ENCODE results near the gene AKIRIN1. TPM values are rescaled to one million over a fixed set of nuclear protein-coding genes. Genes with fewer than 3 reads are reported as not detected.
"Not testable (repeated sequence)": the region's sequence is repeated elsewhere in the genome, so short reads cannot be mapped to it uniquely, and the experiment has no call there.

Gene AKIRIN1
- total RNA-seq, 4 donors from 2014 or later: 28.2 to 46.0 (median 34.2) TPM

- Histone ChIP-seq H3K36me3 (peaks cover 3 to 100% of the 10 kb centered on the region in 2 donors), H3K9me3 (no peaks in the 10 kb centered on the region), H3K27ac (peak overlapping the region; percentile 11 to 48 (median 32)), H3K4me3 (no peak overlapping the region), H3K4me1 (peaks cover 0 to 7% of the 10 kb centered on the region in 2 donors), H3K27me3 (no peaks in the 10 kb centered on the region)
- ATAC-seq: no peak
- TF ChIP-seq POLR2A (IDR thresholded peaks at IDR 0.05) (no peak), CTCF (IDR thresholded peaks at IDR 0.05 in 4 of 5, conservative IDR thresholded peaks at IDR 0.05 in 1 of 5) (no peak)
- no peak for DNase-seq
- in situ Hi-C loops (cut with MboI; ENCODE audit: low sequenced_read_pairs in 4 of 4) (loop anchor here in 1 of 4 donors (25.0 kb wide), 1 partner anchor 141 kb away; the partner anchor contains the start of genes MYCBP and RRAGC), intact Hi-C loops (cut with DNase I; ENCODE audit: low total_unique reads) (no loop called here)
Measured at GRCh38 chr1:39003281-39003680, 12.2 kb downstream of the AKIRIN1 start.

GRCh38 chr1:39003794-39004193 is 12.7 kb downstream of the AKIRIN1 start:
- DNase-seq (no peak), ATAC-seq (no peak)
- H3K4me1 ChIP-seq: peaks cover 0 to 6% of the 10 kb centered on the region in 2 donors

GRCh38 chr1:39006287-39006686 is 15.2 kb downstream of the AKIRIN1 start:
- H3K36me3 ChIP-seq: peaks cover 3 to 100% of the 10 kb centered on the region in 2 donors
- in situ Hi-C loops (cut with MboI; ENCODE audit: low sequenced_read_pairs in 4 of 4): loop anchor here in 1 of 4 donors (25.0 kb wide), 1 partner anchor 144 kb away; the partner anchor contains the start of genes MYCBP and RRAGC

More at GRCh38 chr1:39003794-39004193, 12.7 kb downstream of the AKIRIN1 start:
- in situ Hi-C loops (cut with MboI; ENCODE audit: low sequenced_read_pairs in 4 of 4) (loop anchor here in 1 of 4 donors (25.0 kb wide), 1 partner anchor 141 kb away; the partner anchor contains the start of genes MYCBP and RRAGC), intact Hi-C loops (cut with DNase I; ENCODE audit: low total_unique reads) (no loop called here)
- Histone ChIP-seq H3K9me3 (no peaks in the 10 kb centered on the region), H3K27ac (peak overlapping the region in 1 of 4 donors; percentile 46), H3K27me3 (no peaks in the 10 kb centered on the region), H3K36me3 (peaks cover 3 to 100% of the 10 kb centered on the region in 2 donors), H3K4me3 (no peak overlapping the region)
- TF ChIP-seq POLR2A (IDR thresholded peaks at IDR 0.05) (no peak), CTCF (IDR thresholded peaks at IDR 0.05 in 4 of 5, conservative IDR thresholded peaks at IDR 0.05 in 1 of 5) (no peak)

GRCh38 chr1:39006726-39007645 is 15.9 kb downstream of the AKIRIN1 start:
- Histone ChIP-seq H3K4me3 (no peak overlapping the region), H3K27ac (no peak overlapping the region), H3K27me3 (no peaks in the 10 kb centered on the region), H3K36me3 (peaks cover 1 to 98% of the 10 kb centered on the region in 2 donors), H3K4me1 (peaks cover 0 to 6% of the 10 kb centered on the region in 2 donors), H3K9me3 (no peaks in the 10 kb centered on the region)
- no peak for ATAC-seq
- intact Hi-C loops (cut with DNase I; ENCODE audit: low total_unique reads) (no loop called here), in situ Hi-C loops (cut with MboI; ENCODE audit: low sequenced_read_pairs in 4 of 4) (loop anchor here in 1 of 4 donors (25.0 kb wide), 1 partner anchor 145 kb away; the partner anchor contains the start of genes MYCBP and RRAGC)
- TF ChIP-seq POLR2A (IDR thresholded peaks at IDR 0.05) (no peak), CTCF (IDR thresholded peaks at IDR 0.05 in 4 of 5, conservative IDR thresholded peaks at IDR 0.05 in 1 of 5) (no peak)
- DNase-seq: no peak

More at GRCh38 chr1:39006287-39006686, 15.2 kb downstream of the AKIRIN1 start:
- DNase-seq (no peak), ATAC-seq (no peak)
- intact Hi-C loops (cut with DNase I; ENCODE audit: low total_unique reads): no loop called here
- Histone ChIP-seq H3K4me3 (no peak overlapping the region), H3K4me1 (peaks cover 0 to 6% of the 10 kb centered on the region in 2 donors), H3K9me3 (no peaks in the 10 kb centered on the region), H3K27me3 (no peaks in the 10 kb centered on the region), H3K27ac (no peak overlapping the region)
- TF ChIP-seq POLR2A (IDR thresholded peaks at IDR 0.05) (no peak), CTCF (IDR thresholded peaks at IDR 0.05 in 4 of 5, conservative IDR thresholded peaks at IDR 0.05 in 1 of 5) (no peak)

DNA sequence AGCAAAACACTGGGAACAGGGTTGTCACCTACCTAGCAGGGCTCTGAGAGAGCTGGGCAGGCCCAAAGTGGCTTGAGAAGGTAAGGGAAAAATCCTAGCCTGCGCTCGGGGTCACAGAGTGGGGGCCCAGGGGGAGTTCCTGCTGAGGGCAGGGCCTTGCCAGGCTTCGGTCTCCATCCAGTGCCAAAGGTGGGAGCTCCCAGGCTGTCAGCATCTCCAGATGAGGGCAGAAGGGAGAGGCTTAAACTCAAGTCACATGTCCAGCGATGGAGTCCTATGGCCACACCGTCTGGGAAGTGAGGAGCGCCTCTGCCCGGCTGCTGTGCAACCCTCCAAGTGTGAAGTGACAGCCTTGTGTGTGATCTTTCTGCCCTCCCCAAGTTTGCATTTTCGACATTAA is 23.9 kb downstream of the AKIRIN1 start:
- DNase-seq; H3K4me1 ChIP-seq; H3K27ac ChIP-seq; H3K4me3 ChIP-seq; ATAC-seq; H3K9me3 ChIP-seq; intact Hi-C loops (cut with DNase I; ENCODE audit: low total_unique reads); H3K27me3 ChIP-seq: not testable (repeated sequence)
- in situ Hi-C loops (cut with MboI; ENCODE audit: low sequenced_read_pairs in 4 of 4): loop anchor here in 1 of 4 donors (25.0 kb wide), 1 partner anchor 153 kb away; the partner anchor contains the start of genes MYCBP and RRAGC
- peaks cover 0 to 22% of the 10 kb centered on the region in 2 donors for H3K36me3 ChIP-seq

Data from gastrocnemius medialis (tissue), 4 donors.